Breast epithelium (tissue), 3 donors: ENCODE results near the gene TPK1.

ENCODE experiments used
- POLR2A ChIP-seq: fragments of 450-650 bp; IDR thresholded peaks from one replicate; pipeline ENCODE4 v1.6.1; 2016; ENCODE audit warnings: antibody characterized with exemption, mild to moderate bottlenecking, moderate library complexity
- POLR2AphosphoS5 ChIP-seq, 3 donors: sonication (generic); formaldehyde crosslinking; IDR thresholded peaks; one replicate each; pipeline ENCODE4 v1.6.1; 2017; ENCODE audit warnings: antibody characterized with exemption in 3 of 3
- TF ChIP-seq, protein P1 (sequence below), 3 donors: fragments of 450-650 bp; IDR thresholded peaks; one replicate each; pipeline ENCODE4 v1.5.1; 2016 to 2017; ENCODE audit warnings: antibody characterized with exemption in 3 of 3, mild to moderate bottlenecking in 3 of 3, moderate library complexity in 3 of 3

DNA sequence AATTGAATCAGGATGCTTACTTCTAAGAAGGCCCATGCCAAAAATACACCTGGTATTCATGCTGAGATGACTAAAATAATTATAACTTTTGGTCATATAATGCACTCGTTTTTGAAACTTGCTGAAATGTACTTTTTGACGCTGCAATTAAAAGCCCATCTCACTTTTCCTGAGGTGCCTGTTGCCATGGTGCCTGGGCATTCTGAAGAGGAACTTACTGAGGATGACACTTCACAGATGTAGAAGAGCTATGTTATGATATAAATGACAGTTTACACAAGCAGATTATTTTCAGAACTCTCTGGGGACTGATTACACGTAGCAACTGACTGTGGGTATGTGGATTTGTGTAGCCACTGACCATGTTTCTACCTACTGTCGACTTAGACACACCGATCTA lies 182.4 kb downstream of the TPK1 start:
- TF ChIP-seq, protein P1, sequence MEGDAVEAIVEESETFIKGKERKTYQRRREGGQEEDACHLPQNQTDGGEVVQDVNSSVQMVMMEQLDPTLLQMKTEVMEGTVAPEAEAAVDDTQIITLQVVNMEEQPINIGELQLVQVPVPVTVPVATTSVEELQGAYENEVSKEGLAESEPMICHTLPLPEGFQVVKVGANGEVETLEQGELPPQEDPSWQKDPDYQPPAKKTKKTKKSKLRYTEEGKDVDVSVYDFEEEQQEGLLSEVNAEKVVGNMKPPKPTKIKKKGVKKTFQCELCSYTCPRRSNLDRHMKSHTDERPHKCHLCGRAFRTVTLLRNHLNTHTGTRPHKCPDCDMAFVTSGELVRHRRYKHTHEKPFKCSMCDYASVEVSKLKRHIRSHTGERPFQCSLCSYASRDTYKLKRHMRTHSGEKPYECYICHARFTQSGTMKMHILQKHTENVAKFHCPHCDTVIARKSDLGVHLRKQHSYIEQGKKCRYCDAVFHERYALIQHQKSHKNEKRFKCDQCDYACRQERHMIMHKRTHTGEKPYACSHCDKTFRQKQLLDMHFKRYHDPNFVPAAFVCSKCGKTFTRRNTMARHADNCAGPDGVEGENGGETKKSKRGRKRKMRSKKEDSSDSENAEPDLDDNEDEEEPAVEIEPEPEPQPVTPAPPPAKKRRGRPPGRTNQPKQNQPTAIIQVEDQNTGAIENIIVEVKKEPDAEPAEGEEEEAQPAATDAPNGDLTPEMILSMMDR (IDR thresholded peaks at IDR 0.05), result no peak
- TF ChIP-seq POLR2A (no peak), POLR2AphosphoS5 (IDR thresholded peaks at IDR 0.05) (no peak)
